Glutamatergic neuron (in vitro differentiated cells): ENCODE data around the gene CASP4. TPM values are rescaled to one million over a fixed set of nuclear protein-coding genes. Genes with fewer than 3 reads are reported as not detected.

ENCODE experiments used
- DNase-seq: peaks from one replicate; pipeline ENCODE4 v3.0.0; 2022
- H3K27ac Mint-ChIP-seq: one replicate; pipeline ENCODE4 v1.8.0; 2020; ENCODE audit warnings: mild to moderate bottlenecking, mixed read lengths, inconsistent platforms; ENCODE audit not compliant: unreplicated experiment
- H3K27me3 Mint-ChIP-seq: one replicate; pipeline ENCODE4 v1.8.0; 2020; ENCODE audit warnings: mild to moderate bottlenecking, moderate library complexity, mixed read lengths, inconsistent platforms; ENCODE audit not compliant: unreplicated experiment
- H3K36me3 Mint-ChIP-seq: one replicate; pipeline ENCODE4 v1.8.0; 2020; ENCODE audit warnings: mild to moderate bottlenecking, mixed read lengths, inconsistent platforms; ENCODE audit not compliant: unreplicated experiment
- H3K4me1 Mint-ChIP-seq: one replicate; pipeline ENCODE4 v1.8.0; 2020; ENCODE audit warnings: mild to moderate bottlenecking, low read depth, mixed read lengths, inconsistent platforms; ENCODE audit not compliant: unreplicated experiment
- H3K4me3 Mint-ChIP-seq: one replicate; pipeline ENCODE4 v1.8.0; 2020; ENCODE audit warnings: mild to moderate bottlenecking, mixed read lengths, inconsistent platforms; ENCODE audit not compliant: unreplicated experiment
- H3K9me3 Mint-ChIP-seq: one replicate; pipeline ENCODE4 v1.8.0; 2020; ENCODE audit warnings: mild to moderate bottlenecking, moderate library complexity, mixed read lengths, inconsistent platforms; ENCODE audit not compliant: unreplicated experiment
- CTCF ChIP-seq: fragments of 200-600 bp; sonication (generic); IDR thresholded peaks from one replicate; pipeline ENCODE4 v1.5.0; 2021; ENCODE audit not compliant: partially characterized antibody, unreplicated experiment
- total RNA-seq: library from RNA; stranded (reverse); fragmentation: NEBNext Ultra II Directional; extraction: Animal tissue kit (Norgen Biotek cat#: 25700); gene quantifications from one replicate; pipeline ENCODE4 v1.2.1, GENCODE V29; 2021; ENCODE audit not compliant: unreplicated experiment

Gene CASP4
- total RNA-seq, 1 donor from 2014 or later: not detected

GRCh38 chr11:104899226-104899625 lies 69.1 kb downstream of the CASP4 start:
- peaks cover 2% of the 10 kb centered on the region for H3K27me3 Mint-ChIP-seq
- H3K27ac Mint-ChIP-seq: no peak overlapping the region
- no peak overlapping the region for H3K4me3 Mint-ChIP-seq
- H3K4me1 Mint-ChIP-seq: no peaks in the 10 kb centered on the region
- no peaks in the 10 kb centered on the region for H3K9me3 Mint-ChIP-seq
- no peak for TF ChIP-seq CTCF
- no peaks in the 10 kb centered on the region for H3K36me3 Mint-ChIP-seq
- DNase-seq: no peak

GRCh38 chr11:104898685-104899013 lies 69.7 kb downstream of the CASP4 start:
- H3K4me3 Mint-ChIP-seq: no peak overlapping the region
- no peaks in the 10 kb centered on the region for H3K4me1 Mint-ChIP-seq
- no peaks in the 10 kb centered on the region for H3K36me3 Mint-ChIP-seq
- H3K9me3 Mint-ChIP-seq: no peaks in the 10 kb centered on the region
- TF ChIP-seq CTCF: no peak
- no peak for DNase-seq
- H3K27ac Mint-ChIP-seq: no peak overlapping the region
- H3K27me3 Mint-ChIP-seq: peaks cover 2% of the 10 kb centered on the region

DNA sequence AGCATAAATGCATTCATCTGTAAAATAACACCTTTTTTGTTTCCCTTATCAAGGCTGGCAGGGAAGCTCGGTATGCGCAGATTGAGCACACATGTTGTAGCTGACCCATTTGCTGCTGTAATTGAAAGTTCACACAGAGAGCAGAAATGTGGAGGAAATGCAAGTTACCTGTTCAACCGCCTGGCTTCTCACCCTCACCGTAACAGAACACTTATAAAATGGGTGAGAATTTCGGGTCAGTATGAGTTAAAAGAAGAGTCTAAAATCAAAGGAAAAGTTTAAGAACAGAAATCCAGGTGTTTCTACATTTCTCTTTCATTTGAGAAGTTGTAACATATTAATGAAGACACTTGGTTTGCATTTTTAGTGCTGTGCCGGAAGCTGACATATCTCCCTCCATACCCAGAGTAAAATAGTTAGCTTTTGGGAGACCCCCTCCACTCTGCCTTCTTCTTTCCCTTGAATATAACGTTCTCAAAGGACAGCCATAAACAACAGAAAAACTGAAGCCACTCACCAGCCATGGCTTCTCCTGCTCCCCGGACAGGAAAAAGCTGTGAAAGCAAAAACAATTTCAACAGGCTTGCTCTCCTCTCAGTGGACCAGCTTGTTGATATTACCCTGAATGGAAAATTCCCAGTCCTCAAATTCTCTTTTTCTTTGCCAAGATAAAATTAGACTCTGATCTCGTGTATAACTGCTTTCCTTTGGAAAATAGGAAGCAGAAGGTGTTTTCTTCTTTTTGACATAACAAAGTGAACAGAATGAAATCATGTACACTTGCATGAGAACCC lies 70.3 kb downstream of the CASP4 start, which contains the start of gene CASP12:
TSS of gene CASP12 (minus strand) at position 570 of the 794 bp plus-strand sequence.
- no peak within 1 kb of the TSS for H3K27ac Mint-ChIP-seq
- no peak within 1 kb of the TSS for H3K4me3 Mint-ChIP-seq
- H3K4me1 Mint-ChIP-seq: no peaks in the 10 kb centered on the region
- no peaks in the 10 kb centered on the region for H3K36me3 Mint-ChIP-seq
- no peak for TF ChIP-seq CTCF
- H3K27me3 Mint-ChIP-seq: peaks cover 2% of the 10 kb centered on the region
- H3K9me3 Mint-ChIP-seq: no peaks in the 10 kb centered on the region
- DNase-seq: no peak

- Mint-ChIP-seq H3K4me3 (no peak overlapping the region), H3K36me3 (no peaks in the 10 kb centered on the region), H3K27me3 (peaks cover 2% of the 10 kb centered on the region), H3K9me3 (no peaks in the 10 kb centered on the region), H3K4me1 (no peaks in the 10 kb centered on the region), H3K27ac (no peak overlapping the region)
- TF ChIP-seq CTCF: no peak
- DNase-seq: no peak
These were observed 72.7 kb downstream of the CASP4 start for GRCh38 chr11:104895634-104896033.

- H3K27ac Mint-ChIP-seq: no peak overlapping the region
- DNase-seq: no peak
- no peaks in the 10 kb centered on the region for H3K4me1 Mint-ChIP-seq
- H3K9me3 Mint-ChIP-seq: no peaks in the 10 kb centered on the region
- no peak overlapping the region for H3K4me3 Mint-ChIP-seq
- no peak for TF ChIP-seq CTCF
- no peaks in the 10 kb centered on the region for H3K36me3 Mint-ChIP-seq
- H3K27me3 Mint-ChIP-seq: peaks cover 2% of the 10 kb centered on the region
These were observed 74.5 kb downstream of the CASP4 start for GRCh38 chr11:104893876-104894275.
